Neural cell (in vitro differentiated cells): ENCODE results near the gene DLG2. TPM values are rescaled to one million over a fixed set of nuclear protein-coding genes. Genes with fewer than 3 reads are reported as not detected.

Experiments
- H2AFZ ChIP-seq: fragments of 200-600, 300-800 bp; sonication (generic), shearing (Covaris generic); 2 replicates; pipeline ENCODE4 v1.6.0; 2014; ENCODE audit warnings: low read depth, mild to moderate bottlenecking, antibody characterized with exemption, low read length, moderate library complexity
- H3F3A ChIP-seq: fragments of 200-600 bp; shearing (Covaris generic); 2 replicates; pipeline ENCODE4 v1.6.1; 2016; ENCODE audit warnings: mild to moderate bottlenecking, moderate library complexity, mixed read lengths, antibody characterized with exemption, low read length; ENCODE audit not compliant: insufficient read depth, poor library complexity, severe bottlenecking
- H3K27ac ChIP-seq: fragments of 200-600, 300-800 bp; sonication (generic), shearing (Covaris generic); 2 replicates; pipeline ENCODE4 v1.5.1; 2014; ENCODE audit warnings: mild to moderate bottlenecking, low read length, moderate library complexity
- H3K27me3 ChIP-seq: fragments of 300-800, 200-600 bp; sonication (generic), shearing (Covaris generic); 2 replicates; pipeline ENCODE4 v1.6.0; 2014; ENCODE audit warnings: mild to moderate bottlenecking, low read depth, low read length, moderate library complexity; ENCODE audit not compliant: insufficient read depth
- H3K36me3 ChIP-seq: fragments of 300-800, 200-600 bp; sonication (generic), shearing (Covaris generic); 2 replicates; pipeline ENCODE4 v1.5.1; 2014; ENCODE audit warnings: mild to moderate bottlenecking, antibody characterized with exemption, low read length, moderate library complexity; ENCODE audit not compliant: insufficient read depth
- H3K4me2 ChIP-seq: fragments of 300-800, 200-600 bp; sonication (generic), shearing (Covaris generic); 2 replicates; pipeline ENCODE4 v1.6.0; 2014; ENCODE audit warnings: mild to moderate bottlenecking, low read length
- H3K4me3 ChIP-seq: fragments of 300-800, 200-600 bp; sonication (generic), shearing (Covaris generic); 2 replicates; pipeline ENCODE4 v1.5.1; 2014; ENCODE audit warnings: mild to moderate bottlenecking, low read length, moderate library complexity
- H3K79me2 ChIP-seq: fragments of 200-600 bp; shearing (Covaris generic); replicated peaks from 2 replicates; pipeline ENCODE4 v1.6.0; 2014; ENCODE audit warnings: mild to moderate bottlenecking, low read length, moderate library complexity; ENCODE audit not compliant: insufficient read depth
- H3K9ac ChIP-seq: fragments of 300-800, 200-600 bp; sonication (generic), shearing (Covaris generic); 2 replicates; pipeline ENCODE4 v1.6.1; 2016; ENCODE audit warnings: mild to moderate bottlenecking, low read length, mixed read lengths
- H3K9me2 ChIP-seq: fragments of 200-600 bp; shearing (Covaris generic); 2 replicates; pipeline ENCODE4 v1.6.1; 2016; ENCODE audit warnings: mild to moderate bottlenecking, low read length, mixed read lengths; ENCODE audit not compliant: insufficient read depth
- H3K9me3 ChIP-seq: fragments of 200-600, 300-800 bp; sonication (generic), shearing (Covaris generic); 2 replicates; pipeline ENCODE4 v1.6.1; 2016; ENCODE audit warnings: mild to moderate bottlenecking, mixed run types, low read length, moderate library complexity, mixed read lengths
- H4K20me1 ChIP-seq: fragments of 200-600 bp; shearing (Covaris generic); 2 replicates; pipeline ENCODE4 v1.6.1; 2016; ENCODE audit warnings: mild to moderate bottlenecking, mixed run types; ENCODE audit not compliant: insufficient read depth
- EP300 ChIP-seq: fragments of 450-650 bp; conservative IDR thresholded peaks from 2 replicates; pipeline ENCODE4 v1.6.1; 2014; ENCODE audit warnings: antibody characterized with exemption, mild to moderate bottlenecking, moderate library complexity; ENCODE audit not compliant: poor library complexity, severe bottlenecking
- EZH2 ChIP-seq: fragments of 200-600, 300-800 bp; shearing (Covaris generic), sonication (generic); IDR thresholded peaks from 2 replicates; pipeline ENCODE4 v1.6.1; 2014; ENCODE audit warnings: antibody characterized with exemption, low read length, borderline replicate concordance, mild to moderate bottlenecking; ENCODE audit not compliant: insufficient read depth, poor library complexity, severe bottlenecking
- MXI1 ChIP-seq: fragments of 450-650 bp; conservative IDR thresholded peaks from 2 replicates; pipeline ENCODE4 v1.6.1; 2014; ENCODE audit warnings: antibody characterized with exemption, mild to moderate bottlenecking; ENCODE audit not compliant: poor library complexity, severe bottlenecking
- POLR2AphosphoS5 ChIP-seq: IDR thresholded peaks from 2 replicates; pipeline ENCODE4 v1.6.1; 2012
- RAD21 ChIP-seq: fragments of 450-650 bp; conservative IDR thresholded peaks from 2 replicates; pipeline ENCODE4 v1.6.1; 2014; ENCODE audit warnings: antibody characterized with exemption, mild to moderate bottlenecking, moderate library complexity
- SMC3 ChIP-seq: fragments of 450-650 bp; conservative IDR thresholded peaks from 2 replicates; pipeline ENCODE4 v1.6.1; 2014; ENCODE audit warnings: antibody characterized with exemption, mild to moderate bottlenecking, moderate library complexity; ENCODE audit not compliant: poor library complexity
- TAF1 ChIP-seq: IDR thresholded peaks from 2 replicates; pipeline ENCODE4 v1.6.1; 2012; ENCODE audit warnings: low read depth
- polyA plus RNA-seq: library from polyadenylated mRNA; depleted of rRNA; stranded (reverse); fragments of >200 nt; gene quantifications from 2 replicates; pipeline ENCODE4 v1.2.3, GENCODE V29; 2014
- TF ChIP-seq, protein P1 (sequence below): fragments of 450-650 bp; IDR thresholded peaks from 2 replicates; pipeline ENCODE4 v1.5.1; 2014; ENCODE audit warnings: antibody characterized with exemption, mild to moderate bottlenecking, moderate library complexity; ENCODE audit not compliant: poor library complexity, severe bottlenecking
- TF ChIP-seq, protein P2 (sequence below): IDR thresholded peaks from 2 replicates; pipeline ENCODE4 v1.6.1; 2012; ENCODE audit warnings: borderline replicate concordance

The DLG2 gene
- polyA plus RNA-seq, 1 donor from 2014 or later: 179 TPM

DNA sequence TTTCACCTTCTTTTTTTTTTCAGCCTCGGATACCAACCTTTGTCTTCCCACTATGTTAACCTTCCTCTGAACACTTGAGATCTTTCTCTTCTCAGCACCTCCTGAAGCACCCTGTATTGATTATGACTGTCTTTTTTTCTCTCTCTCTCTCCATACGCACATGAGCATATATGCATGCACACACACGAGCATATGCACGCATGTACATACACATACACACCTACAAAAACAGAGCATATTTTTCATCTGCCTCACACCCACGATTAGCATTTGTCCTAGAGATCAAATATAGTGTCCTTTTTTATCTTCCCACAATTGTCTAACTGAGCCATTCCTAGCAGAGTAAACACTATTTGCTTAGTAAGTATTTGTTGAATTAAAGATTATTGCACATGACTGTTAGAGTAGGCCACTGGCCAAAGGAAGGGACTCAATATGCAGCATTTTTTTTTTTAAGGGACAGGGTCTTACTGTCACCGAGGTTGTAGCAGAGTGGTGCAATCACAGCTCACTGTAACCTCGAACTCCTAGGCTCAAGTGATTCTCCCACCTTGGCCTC, 1718.8 kb downstream of the DLG2 start:
- Histone ChIP-seq H4K20me1 (no peaks in the 10 kb centered on the region), H3K9me2 (no peaks in the 10 kb centered on the region), H3K36me3 (no peaks in the 10 kb centered on the region), H3F3A (no peaks in the 10 kb centered on the region), H3K9ac (no peak overlapping the region), H3K4me3 (no peak overlapping the region), H3K79me2 (no peaks in the 10 kb centered on the region), H3K27me3 (no peaks in the 10 kb centered on the region), H2AFZ (no peak overlapping the region), H3K27ac (no peak overlapping the region), H3K9me3 (no peaks in the 10 kb centered on the region), H3K4me2 (no peak overlapping the region)
- no peak for TF ChIP-seq EZH2
- TF ChIP-seq, protein P1, sequence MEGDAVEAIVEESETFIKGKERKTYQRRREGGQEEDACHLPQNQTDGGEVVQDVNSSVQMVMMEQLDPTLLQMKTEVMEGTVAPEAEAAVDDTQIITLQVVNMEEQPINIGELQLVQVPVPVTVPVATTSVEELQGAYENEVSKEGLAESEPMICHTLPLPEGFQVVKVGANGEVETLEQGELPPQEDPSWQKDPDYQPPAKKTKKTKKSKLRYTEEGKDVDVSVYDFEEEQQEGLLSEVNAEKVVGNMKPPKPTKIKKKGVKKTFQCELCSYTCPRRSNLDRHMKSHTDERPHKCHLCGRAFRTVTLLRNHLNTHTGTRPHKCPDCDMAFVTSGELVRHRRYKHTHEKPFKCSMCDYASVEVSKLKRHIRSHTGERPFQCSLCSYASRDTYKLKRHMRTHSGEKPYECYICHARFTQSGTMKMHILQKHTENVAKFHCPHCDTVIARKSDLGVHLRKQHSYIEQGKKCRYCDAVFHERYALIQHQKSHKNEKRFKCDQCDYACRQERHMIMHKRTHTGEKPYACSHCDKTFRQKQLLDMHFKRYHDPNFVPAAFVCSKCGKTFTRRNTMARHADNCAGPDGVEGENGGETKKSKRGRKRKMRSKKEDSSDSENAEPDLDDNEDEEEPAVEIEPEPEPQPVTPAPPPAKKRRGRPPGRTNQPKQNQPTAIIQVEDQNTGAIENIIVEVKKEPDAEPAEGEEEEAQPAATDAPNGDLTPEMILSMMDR: no peak

DNA sequence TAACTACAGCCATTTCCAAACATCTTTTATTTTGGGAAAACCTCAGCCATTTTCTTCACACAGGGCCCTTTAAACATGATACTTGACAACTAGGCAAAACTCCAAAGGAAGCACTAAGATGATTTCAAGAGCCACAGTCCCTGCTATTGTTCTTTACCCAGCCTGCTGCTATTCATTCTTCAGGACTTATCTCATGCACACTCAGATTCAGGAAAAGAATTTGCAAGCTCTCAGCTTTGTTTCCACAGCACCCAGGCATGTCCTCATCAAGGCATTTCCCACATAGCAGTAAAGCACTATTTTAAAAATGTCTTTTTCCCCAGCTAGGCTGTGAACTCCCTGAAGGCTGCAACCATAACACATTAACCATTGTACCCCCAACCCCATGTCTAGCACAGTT, 1731.6 kb downstream of the DLG2 start:
- H3K9me2 ChIP-seq: no peaks in the 10 kb centered on the region
- H3K4me2 ChIP-seq: no peak overlapping the region
- no peak overlapping the region for H3K27ac ChIP-seq
- H3F3A ChIP-seq: no peaks in the 10 kb centered on the region
- H3K79me2 ChIP-seq: no peaks in the 10 kb centered on the region
- TF ChIP-seq, protein P2, sequence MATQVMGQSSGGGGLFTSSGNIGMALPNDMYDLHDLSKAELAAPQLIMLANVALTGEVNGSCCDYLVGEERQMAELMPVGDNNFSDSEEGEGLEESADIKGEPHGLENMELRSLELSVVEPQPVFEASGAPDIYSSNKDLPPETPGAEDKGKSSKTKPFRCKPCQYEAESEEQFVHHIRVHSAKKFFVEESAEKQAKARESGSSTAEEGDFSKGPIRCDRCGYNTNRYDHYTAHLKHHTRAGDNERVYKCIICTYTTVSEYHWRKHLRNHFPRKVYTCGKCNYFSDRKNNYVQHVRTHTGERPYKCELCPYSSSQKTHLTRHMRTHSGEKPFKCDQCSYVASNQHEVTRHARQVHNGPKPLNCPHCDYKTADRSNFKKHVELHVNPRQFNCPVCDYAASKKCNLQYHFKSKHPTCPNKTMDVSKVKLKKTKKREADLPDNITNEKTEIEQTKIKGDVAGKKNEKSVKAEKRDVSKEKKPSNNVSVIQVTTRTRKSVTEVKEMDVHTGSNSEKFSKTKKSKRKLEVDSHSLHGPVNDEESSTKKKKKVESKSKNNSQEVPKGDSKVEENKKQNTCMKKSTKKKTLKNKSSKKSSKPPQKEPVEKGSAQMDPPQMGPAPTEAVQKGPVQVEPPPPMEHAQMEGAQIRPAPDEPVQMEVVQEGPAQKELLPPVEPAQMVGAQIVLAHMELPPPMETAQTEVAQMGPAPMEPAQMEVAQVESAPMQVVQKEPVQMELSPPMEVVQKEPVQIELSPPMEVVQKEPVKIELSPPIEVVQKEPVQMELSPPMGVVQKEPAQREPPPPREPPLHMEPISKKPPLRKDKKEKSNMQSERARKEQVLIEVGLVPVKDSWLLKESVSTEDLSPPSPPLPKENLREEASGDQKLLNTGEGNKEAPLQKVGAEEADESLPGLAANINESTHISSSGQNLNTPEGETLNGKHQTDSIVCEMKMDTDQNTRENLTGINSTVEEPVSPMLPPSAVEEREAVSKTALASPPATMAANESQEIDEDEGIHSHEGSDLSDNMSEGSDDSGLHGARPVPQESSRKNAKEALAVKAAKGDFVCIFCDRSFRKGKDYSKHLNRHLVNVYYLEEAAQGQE: no peak
- TF ChIP-seq SMC3 (no peak), RAD21 (no peak), MXI1 (no peak), POLR2AphosphoS5 (no peak), EP300 (no peak), EZH2 (no peak), TAF1 (no peak)
- TF ChIP-seq, protein P1: no peak
- H2AFZ ChIP-seq: no peak overlapping the region
- H3K9ac ChIP-seq: no peak overlapping the region
- no peaks in the 10 kb centered on the region for H3K27me3 ChIP-seq
- no peaks in the 10 kb centered on the region for H4K20me1 ChIP-seq
- H3K4me3 ChIP-seq: no peak overlapping the region
- no peaks in the 10 kb centered on the region for H3K36me3 ChIP-seq
- no peaks in the 10 kb centered on the region for H3K9me3 ChIP-seq
